Ureter (tissue), 1 donor: ENCODE measurements around the gene EXOC4. TPM values are rescaled to one million over a fixed set of nuclear protein-coding genes. Genes with fewer than 3 reads are reported as not detected.

Source experiments
- DNase-seq: peaks from one replicate; pipeline ENCODE4 v3.0.0-alpha.2; 2020; ENCODE audit warnings: low spot score
- total RNA-seq: library from RNA; stranded (reverse); gene quantifications from one replicate; pipeline ENCODE4 v1.2.4, GENCODE V29; 2023
- donor health status: DM: yes; HTN: yes; CAD: no.

The EXOC4 gene
- total RNA-seq, 1 donor from 2014 or later, result 145 TPM

DNA sequence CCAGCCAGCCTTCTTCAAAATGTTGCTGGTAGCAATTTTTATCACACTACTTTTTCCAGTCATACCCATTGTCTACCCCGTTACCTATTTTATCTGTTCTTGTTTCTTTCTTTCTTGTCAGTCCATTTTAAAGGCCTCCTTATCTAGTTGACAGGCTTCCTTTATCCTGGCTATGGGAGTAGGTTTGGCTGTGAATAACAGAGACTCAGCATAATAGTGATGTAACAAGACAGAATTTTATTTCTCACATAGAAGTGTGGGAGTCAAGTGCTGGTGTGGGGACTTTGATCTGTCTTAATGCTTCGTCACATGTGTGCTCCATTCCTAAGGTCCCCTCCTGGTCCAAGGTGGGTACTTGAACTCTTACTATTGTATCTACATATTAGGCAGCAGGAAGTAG is 283.6 kb downstream of the EXOC4 start:
- no peak for DNase-seq

DNA sequence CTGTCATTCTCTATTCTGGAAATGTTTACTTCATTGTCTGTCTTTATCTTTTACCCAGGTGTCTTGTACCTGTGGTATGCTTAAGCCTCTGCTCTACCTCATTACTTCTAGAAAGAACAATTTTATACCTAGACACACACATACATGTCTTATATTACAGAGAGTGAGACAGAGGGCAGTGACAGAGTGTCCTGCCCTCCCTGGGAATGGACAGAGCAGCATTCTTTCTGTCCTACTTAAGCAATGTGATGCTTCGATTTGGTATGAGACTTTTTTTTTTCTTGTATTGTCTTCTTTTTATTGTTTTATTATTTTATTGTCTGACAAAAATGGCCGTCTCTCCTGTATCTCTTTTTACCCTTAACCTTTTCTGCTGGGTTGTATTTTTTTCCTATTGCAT is 286.1 kb downstream of the EXOC4 start:
- DNase-seq, result no peak

GRCh38 chr7:133540096-133540860 is 287.4 kb downstream of the EXOC4 start:
- no peak for DNase-seq

- DNase-seq, result no peak
Measured at GRCh38 chr7:133542209-133542780, 289.4 kb downstream of the EXOC4 start.

DNA sequence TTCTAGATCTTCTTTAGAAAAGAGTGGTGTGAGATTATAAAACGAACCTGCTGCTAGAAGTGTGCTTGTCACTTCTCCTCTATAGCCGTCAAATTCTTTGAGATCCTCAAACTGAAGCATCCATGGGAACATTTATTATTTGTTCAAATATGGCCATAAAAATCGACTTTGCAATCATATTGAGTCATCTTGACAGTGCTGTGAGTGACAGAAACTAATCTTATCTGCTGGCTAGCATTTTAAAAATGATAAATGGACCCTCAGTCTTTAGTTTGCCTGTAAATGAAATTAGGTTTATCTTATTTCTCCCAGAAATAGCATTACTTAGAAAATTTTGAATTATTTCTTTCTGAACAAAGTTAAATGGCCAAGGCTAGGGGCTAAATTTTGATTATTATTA is 290.8 kb downstream of the EXOC4 start:
- DNase-seq, result no peak

- no peak for DNase-seq
Measured at GRCh38 chr7:133545618-133546017, 292.7 kb downstream of the EXOC4 start.

- DNase-seq, result no peak
Measured at GRCh38 chr7:133547981-133548380, 295.1 kb downstream of the EXOC4 start.

DNA sequence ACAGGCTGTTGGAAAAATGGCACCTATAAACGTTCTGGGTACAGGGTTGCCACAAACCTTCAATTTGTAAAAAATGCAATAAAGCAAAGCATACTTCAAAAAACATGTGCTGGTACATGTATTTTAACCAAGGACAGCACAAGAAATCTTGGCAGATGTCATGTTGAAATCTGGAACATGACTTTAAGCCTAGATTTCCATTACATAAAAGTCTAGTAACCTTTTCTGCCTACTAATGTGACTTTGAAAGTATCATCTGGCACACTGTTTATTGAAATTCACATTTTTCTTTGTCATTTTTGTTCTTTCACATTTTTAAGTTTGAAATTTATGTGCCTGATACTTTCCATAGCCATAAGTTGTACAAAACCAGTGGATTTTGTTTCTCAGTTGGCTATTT is 296.8 kb downstream of the EXOC4 start:
- DNase-seq, result no peak

- DNase-seq, result no peak
Measured at GRCh38 chr7:133550145-133550544, 297.3 kb downstream of the EXOC4 start.

DNA sequence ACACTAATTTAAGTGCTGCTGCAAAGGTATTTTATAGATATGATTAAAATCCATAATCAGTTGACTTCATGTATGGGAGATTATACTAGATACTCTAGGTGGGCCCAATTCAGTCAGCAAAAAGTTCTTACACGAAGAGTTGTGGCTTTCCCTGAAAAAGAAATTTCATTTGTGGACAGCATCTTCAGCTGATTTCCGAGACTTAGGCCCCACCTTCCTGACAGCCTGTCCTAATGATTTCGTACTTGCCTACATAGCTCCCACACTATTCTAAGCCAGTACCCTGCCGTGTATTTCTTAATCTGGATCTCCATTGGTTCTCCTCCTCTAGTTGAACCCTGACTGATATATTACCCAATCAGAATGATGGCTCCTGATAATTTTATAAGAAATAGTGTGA is 297.9 kb downstream of the EXOC4 start:
- no peak for DNase-seq

GRCh38 chr7:133551466-133551865 is 298.6 kb downstream of the EXOC4 start:
- DNase-seq, result no peak

GRCh38 chr7:133552079-133552478 is 299.2 kb downstream of the EXOC4 start:
- DNase-seq, result no peak

DNA sequence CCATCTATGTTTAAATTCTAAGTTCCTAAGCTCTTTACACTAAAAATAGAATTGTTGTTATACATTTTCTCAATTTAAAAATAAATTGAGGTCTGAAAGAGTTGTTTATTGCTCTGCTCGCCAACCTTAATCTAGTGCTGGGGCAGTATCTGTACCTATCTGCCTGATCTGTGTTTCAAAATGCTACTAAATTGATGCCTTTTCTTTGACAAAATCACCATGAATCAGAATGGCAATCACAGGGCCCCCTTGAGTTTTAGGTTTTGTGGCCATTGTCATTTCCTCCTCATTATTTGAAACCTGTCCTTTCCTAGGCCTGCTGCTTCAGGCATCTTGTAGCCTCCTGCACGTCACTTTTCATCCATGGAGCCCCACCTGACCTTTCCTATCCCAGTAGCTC is 301.5 kb downstream of the EXOC4 start:
- no peak for DNase-seq

- DNase-seq, result no peak
Measured at GRCh38 chr7:133556048-133556447, 303.2 kb downstream of the EXOC4 start.

DNA sequence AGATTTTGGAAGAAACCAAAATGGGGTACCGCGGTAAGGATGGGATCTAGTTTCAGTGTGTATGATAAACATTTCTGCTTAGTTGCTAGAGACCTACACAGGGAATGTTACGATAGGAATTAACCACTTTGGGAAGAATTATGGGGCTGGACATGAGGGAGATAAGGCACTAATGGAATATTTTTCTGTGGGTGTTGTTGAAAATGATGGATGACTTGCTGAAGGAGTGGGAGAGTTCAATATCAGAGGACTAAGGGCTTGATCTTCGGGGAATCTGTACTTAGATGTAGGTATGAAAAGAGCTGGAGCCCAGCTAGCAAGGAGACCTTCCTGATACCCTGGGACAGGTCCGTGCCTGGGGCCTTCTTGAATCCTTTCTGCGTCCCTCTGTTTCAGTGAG is 303.7 kb downstream of the EXOC4 start:
- no peak for DNase-seq

- no peak for DNase-seq
Measured at GRCh38 chr7:133560900-133561299, 308.0 kb downstream of the EXOC4 start.

DNA sequence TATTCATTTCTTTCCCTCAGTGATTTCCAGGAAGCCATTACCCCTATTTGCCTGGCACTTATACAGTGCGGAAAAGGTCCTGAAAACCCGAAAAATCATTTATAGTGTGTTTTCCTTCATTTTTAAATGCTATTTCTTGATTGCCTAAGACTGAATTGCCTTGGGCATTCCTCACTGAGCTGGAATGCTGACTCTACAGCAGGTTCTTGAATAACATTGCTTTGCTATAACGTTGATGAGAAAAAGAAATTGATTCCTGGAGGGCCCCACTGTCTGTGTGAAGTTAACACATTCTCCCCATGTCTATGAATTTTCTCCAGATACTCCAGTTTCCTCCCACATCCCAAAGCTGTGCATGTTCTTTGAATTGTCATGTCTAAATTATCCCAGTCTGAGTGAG is 308.5 kb downstream of the EXOC4 start:
- DNase-seq, result no peak

GRCh38 chr7:133562621-133563020 is 309.7 kb downstream of the EXOC4 start:
- DNase-seq, result no peak

GRCh38 chr7:133563251-133563650 is 310.4 kb downstream of the EXOC4 start:
- DNase-seq, result no peak

GRCh38 chr7:133564484-133564883 is 311.6 kb downstream of the EXOC4 start:
- no peak for DNase-seq

- no peak for DNase-seq
Measured at GRCh38 chr7:133568544-133568943, 315.7 kb downstream of the EXOC4 start.

DNA sequence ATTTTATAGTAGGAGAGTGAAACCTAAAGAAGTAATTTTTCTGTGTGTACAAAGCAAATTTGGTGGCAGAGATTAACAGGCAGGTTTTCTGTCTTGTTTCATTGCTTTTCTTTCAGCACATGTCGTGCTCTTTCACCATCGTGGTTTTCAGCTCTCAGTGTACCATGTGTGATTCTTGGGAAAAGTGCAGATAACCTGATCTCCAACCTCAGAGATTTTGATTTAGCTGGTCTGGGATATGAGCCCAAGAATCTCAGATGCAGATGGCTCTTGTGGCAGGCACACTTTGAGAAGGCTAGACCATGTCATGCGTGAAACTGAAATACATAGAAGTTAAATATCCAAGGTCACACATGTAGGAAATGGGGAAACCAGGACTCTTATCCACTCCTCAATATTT is 317.4 kb downstream of the EXOC4 start:
- DNase-seq, result no peak

DNA sequence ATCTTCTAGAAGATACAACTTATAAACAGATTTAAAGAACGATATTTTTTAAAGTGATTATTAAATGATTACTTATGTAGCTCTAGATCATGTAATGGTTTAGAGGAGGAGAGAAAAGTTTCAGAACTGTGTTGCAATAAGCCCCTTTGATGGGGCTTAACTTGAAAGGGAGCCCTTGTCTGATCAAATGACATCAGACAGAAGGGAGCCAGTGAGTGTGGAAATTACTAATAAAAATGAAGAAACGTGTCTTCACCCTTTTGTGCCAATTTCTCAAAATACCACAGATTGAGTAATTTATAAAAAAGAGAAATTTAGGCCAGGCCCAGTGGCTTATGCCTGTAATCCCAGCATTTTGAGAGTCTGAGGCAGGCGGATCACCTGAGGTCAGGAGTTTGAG is 318.2 kb downstream of the EXOC4 start:
- DNase-seq, result no peak

- DNase-seq, result no peak
Measured at GRCh38 chr7:133572087-133572486, 319.2 kb downstream of the EXOC4 start.
